NCI-H128 (cell line): ENCODE data around the gene GRB2.
"Not testable (repeated sequence)": the region's sequence is repeated elsewhere in the genome, so short reads cannot be mapped to it uniquely, and the experiment has no call there.

ENCODE experiments used
- DNase-seq: peaks from one replicate; lab custom pipeline; 2025; ENCODE audit not compliant: unreplicated experiment; lab: John Stamatoyannopoulos, UW

Gene GRB2

GRCh38 chr17:75288770-75289114 lies 116.7 kb downstream of the GRB2 start:
- DNase-seq: peak; percentile 31

- no peak for DNase-seq
These were observed 117.1 kb downstream of the GRB2 start for GRCh38 chr17:75288359-75288758.

- no peak for DNase-seq
These were observed 118.3 kb downstream of the GRB2 start for GRCh38 chr17:75287221-75287620.

GRCh38 chr17:75285123-75285522 lies 120.4 kb downstream of the GRB2 start:
- no peak for DNase-seq

- not testable (repeated sequence) for DNase-seq
These were observed 125.3 kb downstream of the GRB2 start for GRCh38 chr17:75280189-75280588.

GRCh38 chr17:75277664-75278071 lies 127.8 kb downstream of the GRB2 start:
- no peak for DNase-seq

- no peak for DNase-seq
These were observed 131.3 kb downstream of the GRB2 start for GRCh38 chr17:75273977-75274708.

GRCh38 chr17:75272848-75273184 lies 132.7 kb downstream of the GRB2 start:
- DNase-seq: no peak

- DNase-seq: no peak
These were observed 133.3 kb downstream of the GRB2 start for GRCh38 chr17:75271955-75272847.

- DNase-seq: peak; percentile 19
These were observed 134.1 kb downstream of the GRB2 start for GRCh38 chr17:75271233-75271954.

GRCh38 chr17:75270966-75271232 lies 134.6 kb downstream of the GRB2 start, which contains the start of gene MIF4GD:
MIF4GD (minus strand) TSS chr17:75271231; CDS start chr17:75270195, 1,036 bp downstream.
- DNase-seq: no peak

- peak; percentile 18 for DNase-seq
These were observed 135.1 kb downstream of the GRB2 start for GRCh38 chr17:75270218-75270965.

- no peak for DNase-seq
These were observed 135.6 kb downstream of the GRB2 start for GRCh38 chr17:75269844-75270217.
